Activated CD8-positive, alpha-beta memory T cell treated with anti-CD3 and anti-CD28 coated beads, Interleukin-2, amount 50 U/mL, for 48 hours (primary cell): ENCODE results near the gene ARHGAP18.

Experiments
- DNase-seq: peaks from one replicate; pipeline ENCODE4 v3.0.0-alpha.2; 2020

ARHGAP18 gene

DNA sequence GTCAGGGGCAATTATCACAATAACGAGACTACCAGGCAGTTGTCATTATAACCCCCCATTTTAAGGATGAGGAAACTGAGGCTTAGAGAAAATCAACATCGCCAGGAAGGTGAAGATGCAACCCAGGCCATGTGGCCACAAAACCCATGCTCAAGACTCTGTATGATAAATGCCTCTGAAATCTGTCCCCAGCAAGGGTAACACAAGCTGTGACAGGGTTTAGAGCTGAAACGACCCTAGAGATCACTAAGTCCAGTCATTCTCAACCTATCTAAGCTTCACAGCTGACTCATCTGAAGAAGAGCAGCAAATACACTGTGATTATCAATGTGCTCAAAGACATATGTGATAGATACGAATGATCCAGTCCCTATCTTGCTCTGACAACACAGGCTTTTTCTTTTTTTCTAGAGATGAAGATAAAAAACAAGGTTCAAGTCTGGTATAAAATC is 47.0 kb downstream of the ARHGAP18 start:
- no peak for DNase-seq

DNA sequence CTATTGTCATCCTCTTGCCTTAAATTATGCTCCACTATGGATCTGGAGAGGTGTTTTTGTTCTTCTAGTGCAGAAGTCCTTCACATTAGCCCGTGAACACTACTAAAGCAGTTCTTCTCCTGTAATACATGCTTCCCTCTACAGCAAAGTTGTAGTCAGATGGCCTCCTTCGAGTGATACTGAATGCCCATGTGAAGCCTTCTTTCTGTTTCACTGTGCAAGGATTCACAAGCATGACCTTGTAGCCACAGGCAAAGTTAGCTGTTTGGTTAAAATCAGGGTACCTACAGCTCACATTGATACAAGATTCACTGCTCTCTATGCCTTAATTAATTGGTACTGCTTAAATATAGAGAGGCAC is 47.6 kb downstream of the ARHGAP18 start:
- no peak for DNase-seq

- DNase-seq, result no peak
These were observed 48.2 kb downstream of the ARHGAP18 start for GRCh38 chr6:129661536-129662405.

DNA sequence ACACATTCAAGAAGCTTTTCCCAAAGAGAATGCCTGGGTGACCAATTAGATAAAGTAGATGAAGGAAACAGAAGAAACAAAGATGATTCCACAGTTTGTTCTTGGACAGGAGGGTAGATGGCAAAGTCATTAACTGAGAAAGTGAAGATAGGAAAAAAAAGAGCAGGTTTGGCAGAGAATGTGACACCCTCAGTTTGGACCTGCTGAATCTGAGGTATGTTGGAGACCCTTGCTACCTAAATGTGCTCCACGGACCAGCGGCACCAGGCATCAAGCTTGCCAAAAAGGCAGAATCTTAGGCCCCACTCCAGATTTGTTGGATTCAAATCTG is 49.7 kb downstream of the ARHGAP18 start:
- DNase-seq, result no peak

DNA sequence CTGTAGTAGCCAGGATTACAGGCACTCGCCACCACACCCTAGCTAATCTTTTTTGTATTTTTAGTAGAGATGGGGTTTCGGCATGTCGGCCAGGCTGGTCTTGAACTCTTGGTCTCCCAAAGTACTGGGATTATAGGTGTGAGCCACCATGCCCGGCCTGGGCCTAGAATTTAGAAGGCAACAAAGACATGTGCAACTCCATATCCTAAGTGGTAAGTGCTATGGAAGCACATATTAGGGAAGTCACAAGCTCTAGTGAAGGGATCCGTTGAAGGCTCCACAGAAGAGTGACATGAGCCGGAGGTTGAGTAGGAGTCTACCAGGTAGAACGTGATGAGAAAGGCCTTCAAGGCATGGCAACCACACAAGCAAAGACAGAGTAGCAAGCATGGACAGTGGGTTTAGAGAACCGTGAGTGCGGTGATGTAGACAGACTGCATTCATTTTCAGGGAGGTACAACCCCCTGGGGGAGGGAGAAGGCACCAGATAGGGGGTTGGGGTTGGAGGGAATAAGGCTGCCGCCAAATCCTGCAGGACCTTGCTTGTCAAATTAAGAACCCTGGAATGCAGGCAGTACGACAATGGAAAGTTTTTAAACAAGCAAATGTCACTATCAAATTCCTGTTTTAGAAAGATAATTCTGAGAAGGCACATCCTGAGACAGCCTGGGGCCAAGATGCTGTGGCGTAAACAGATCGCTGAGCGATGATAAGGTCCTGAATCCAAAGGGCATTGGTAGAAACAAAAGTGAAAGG is 50.2 kb downstream of the ARHGAP18 start:
- no peak for DNase-seq

DNA sequence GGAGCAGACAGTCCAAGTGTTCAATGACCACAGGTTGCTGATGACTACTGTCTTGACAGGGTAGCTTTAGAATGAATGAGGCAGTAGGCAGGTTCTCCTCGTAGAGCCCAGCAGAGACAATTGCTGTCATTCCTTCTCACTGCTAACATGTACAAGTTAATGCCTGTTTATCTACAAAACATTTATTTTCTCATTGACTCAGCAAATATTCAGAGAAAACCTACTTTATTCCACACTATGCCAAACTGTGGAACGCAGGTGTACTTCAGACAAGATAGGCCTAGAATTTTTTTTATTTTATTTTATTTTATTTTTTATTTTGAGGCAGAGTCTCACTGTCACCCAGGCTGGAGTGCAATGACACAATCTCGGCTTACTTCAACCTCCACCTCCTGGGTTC is 50.8 kb downstream of the ARHGAP18 start:
- DNase-seq, result no peak

- DNase-seq, result no peak
These were observed 52.5 kb downstream of the ARHGAP18 start for GRCh38 chr6:129657483-129657882.

DNA sequence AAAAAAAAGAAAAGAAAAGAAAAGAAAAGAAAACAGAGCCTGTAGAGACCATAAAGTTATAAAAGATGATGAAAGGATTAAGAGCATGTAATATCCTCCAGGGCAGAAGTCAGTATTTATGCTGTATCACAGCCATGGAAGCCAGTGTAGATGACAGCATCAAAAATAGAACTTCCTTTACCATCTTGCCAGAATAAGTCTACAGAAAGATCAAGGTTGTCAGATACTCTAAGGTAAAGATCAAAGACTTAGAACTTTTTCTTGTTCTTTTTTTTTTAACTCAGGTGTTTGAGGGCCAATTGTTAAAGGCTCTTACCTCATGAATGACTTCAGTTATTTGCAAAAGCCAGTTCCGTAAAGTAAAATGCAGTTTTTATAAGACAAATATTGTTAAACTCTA is 54.6 kb downstream of the ARHGAP18 start:
- DNase-seq, result no peak

GRCh38 chr6:129653746-129654145 is 56.2 kb downstream of the ARHGAP18 start:
- no peak for DNase-seq

GRCh38 chr6:129653229-129653628 is 56.7 kb downstream of the ARHGAP18 start:
- DNase-seq, result no peak

GRCh38 chr6:129651291-129651691 is 58.7 kb downstream of the ARHGAP18 start:
- DNase-seq, result no peak

DNA sequence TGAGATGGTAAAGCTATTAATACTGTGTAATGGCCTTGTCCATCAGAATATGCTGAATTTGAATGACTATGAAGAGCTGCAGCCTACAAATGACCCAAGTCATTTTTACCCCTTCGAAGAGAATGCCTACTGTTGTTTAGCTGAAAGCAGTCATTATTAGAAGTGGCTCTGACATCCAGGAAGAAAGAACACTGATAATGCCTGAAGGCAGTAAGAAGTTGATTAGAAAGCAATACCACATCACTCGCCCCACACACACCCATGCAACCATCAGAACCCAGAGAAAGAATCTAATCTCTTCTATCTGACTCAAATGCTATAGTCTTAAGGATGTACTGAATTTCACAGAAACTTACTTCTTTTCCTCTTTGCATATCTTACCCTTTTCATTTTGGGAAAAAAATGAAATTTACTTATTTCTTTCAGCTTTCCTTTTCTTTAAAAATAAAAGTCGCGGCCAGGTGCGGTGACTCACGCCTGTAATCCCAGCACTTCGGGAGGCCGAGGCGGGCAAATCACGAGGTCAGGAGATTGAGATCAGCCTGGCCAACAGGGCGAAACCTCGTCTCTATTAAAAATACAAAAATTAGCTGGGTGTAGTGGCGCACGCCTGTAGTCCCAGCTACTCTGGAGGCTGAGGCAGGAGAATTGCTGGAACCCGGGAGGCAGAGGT is 61.0 kb downstream of the ARHGAP18 start:
- DNase-seq, result no peak

DNA sequence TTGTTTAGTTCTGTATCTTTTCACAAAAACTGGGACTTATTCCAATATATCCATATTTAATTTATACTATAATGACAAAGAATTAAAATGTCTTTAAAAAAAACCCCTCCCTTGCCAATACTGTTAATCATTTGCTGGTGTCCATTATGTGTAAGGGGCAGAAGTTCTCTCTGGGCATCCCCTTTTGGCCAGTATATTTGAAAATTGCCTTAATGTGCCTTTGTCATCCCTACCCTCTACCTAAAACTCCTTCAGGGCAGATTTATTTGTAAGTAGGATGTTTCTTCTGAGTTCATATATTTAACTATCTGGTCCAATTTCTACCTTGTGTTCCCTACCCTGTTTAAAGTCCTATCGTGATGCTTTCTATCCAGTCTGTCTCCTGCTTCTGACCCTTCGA is 62.9 kb downstream of the ARHGAP18 start:
- no peak for DNase-seq

- no peak for DNase-seq
These were observed 63.3 kb downstream of the ARHGAP18 start for GRCh38 chr6:129646642-129647041.

DNA sequence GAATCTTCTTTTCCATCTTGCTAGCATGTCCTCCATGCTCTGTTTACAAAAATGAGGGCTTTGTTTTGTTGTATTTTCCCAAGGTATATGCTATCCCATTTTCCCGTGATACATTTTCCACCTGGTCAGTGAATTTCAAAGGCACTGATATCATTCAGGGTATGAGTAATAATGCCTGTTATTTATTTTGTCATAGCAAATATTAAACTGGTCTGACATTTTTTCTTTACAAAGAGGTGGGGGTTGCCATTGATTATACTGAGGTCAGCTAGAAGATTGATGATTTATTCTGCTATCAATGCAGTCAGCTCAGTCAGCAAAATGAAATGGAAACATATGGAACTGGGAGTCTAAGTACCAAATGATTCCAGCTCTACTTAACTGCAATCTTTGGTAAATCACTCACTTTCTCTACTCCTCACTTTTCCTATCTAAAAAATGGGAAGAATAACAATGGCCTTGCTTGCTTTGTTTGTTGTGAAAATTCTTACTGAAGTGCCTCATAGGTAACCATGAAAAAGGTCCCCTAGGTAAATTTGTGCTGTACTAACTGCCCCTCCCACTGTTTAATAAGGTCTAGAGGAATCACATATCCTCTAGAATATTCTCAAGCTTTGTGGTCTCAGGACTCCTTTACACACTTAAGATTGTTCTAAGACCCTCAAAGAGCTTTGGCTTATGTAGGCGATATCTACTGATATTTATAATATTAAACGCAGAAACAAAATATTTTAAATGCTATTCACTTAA is 64.0 kb downstream of the ARHGAP18 start:
- DNase-seq, result no peak

DNA sequence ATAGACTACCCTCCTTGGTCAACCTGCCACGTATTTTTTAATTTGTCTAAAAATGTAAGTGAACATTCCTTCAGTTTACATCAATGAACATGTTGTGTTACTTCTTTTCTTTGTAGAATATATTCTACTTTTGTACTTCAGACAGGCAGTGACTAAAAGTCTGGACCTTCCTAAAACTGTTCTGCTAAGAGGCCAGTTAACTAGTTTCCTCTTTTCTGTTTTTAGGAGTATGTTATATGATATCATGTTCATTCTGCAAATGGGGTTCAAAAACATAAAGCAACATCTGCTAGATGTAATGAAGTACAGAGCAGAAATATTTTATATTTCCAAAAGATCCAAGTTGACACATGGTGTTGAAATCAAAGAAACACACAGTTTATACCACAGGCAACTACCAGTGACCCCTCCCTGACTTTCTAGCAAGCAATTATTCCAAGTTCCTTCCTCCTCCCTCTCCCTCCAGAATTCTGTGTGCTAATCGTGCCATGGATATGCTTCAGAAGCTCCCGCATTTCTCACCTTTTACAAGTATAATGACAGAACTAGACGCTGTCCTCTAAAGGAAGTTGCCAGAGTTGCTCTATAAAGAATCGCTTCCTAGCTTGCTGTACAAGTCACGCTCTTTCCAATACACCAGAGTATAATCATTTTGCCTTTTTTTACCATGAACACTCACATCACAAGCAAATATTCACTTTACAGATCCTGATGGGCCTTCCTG is 64.7 kb downstream of the ARHGAP18 start:
- DNase-seq, result no peak

DNA sequence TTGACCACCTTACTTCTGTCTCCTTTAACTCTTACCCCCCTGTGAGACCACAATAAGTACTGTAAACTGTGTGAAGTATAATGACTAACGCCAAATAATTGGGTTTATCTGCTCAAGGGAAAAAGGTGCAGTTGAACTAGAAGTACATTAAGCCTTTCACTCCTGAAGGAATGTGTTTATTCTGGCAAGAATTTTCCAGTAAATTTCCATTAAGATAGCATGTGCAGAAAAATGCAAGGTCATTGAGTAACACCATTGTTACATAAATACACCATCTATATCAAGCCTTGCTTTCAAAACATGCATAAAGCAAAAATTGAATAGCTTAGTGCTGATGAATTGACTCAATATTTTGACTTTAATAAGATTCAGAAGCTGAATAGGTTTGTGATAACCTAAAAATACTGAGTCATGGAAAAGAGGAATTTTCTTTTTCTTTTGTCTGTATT is 65.4 kb downstream of the ARHGAP18 start:
- DNase-seq, result no peak

DNA sequence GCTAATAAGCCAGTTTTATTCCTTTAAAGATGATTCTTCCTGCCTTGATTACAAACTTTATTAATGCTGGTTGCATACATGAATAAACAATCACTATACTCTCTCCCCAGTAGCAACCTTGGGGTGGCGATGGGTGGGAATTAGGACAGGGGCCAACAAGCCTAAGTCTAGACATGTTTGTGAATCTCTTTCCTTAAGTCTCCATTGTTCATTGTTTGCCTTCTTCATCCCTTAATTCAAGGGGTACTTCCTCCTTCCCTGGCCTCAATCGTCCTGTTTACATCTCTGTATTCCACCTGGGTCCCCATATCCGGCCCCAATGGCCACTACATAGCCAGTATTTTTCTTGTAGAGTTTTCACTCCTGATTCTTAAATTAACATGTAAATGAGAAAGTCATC is 66.0 kb downstream of the ARHGAP18 start:
- no peak for DNase-seq

DNA sequence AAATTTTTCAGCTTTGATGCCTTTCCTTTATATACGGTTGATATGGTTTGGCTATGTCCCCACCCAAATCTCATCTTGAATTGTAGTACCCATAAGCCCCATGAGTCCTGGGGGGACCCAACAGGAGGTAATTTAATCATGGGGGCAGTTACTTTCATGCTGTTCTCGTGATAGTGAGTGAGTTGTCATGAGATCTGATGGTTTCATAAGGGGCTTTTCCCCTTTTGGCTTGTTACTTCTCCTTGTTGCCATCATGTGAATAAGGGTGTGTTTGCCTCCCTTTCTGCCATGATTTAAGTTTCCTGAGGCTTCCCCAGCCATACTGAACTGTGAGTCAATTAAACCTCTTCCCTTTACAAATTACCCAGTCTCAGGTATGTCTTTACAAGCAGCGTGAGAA is 66.8 kb downstream of the ARHGAP18 start:
- DNase-seq, result no peak

GRCh38 chr6:129642322-129642721 is 67.7 kb downstream of the ARHGAP18 start:
- DNase-seq, result no peak

- no peak for DNase-seq
These were observed 68.6 kb downstream of the ARHGAP18 start for GRCh38 chr6:129641344-129641743.

DNA sequence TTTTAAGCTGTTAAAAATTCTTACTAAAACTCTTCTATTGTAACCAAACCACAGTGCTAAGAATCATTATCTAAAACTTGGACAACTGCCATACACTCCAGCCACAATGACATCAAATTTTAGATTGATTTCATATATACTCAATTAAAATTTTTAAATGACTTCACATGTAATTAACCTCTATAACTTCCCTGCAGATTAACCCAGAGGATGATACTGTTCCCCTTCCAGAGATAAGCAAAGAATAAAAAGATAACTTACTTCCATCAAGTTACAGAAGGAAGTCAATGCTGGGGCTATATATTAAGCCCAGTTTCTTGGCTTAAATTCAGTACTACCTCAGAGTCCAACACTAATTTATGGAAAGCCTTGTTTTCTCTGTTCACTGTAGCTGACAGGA is 71.3 kb downstream of the ARHGAP18 start:
- DNase-seq, result no peak
